8988T (cell line): ENCODE results near the gene SRR.
A peak's percentile ranks its signal among the peaks of the same experiment; 100 is the strongest.

Experiments used
- DNase-seq: peaks from one replicate; pipeline ENCODE4 v3.0.0; 2011

SRR gene

DNA sequence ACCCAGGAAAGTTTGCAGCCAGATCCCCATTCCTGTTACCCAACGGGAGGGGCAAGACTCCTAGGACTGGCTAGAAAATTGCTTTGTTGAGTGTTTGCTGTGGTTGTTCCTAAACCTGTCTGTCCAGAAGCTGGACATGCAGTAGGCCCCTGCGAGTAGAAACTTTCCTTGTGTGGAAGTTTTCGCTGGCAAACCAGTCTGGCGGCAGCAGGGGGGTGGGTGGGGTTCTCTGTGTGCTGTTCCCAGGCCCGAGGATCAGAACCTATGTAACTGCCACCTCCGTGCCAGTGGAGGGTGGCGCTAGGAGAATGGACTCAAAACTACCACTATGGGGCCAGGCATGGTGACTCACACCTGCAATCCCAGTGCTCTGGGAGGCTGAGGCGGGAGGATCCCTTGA, 42.7 kb downstream of the SRR start:
- DNase-seq, result no peak

DNA sequence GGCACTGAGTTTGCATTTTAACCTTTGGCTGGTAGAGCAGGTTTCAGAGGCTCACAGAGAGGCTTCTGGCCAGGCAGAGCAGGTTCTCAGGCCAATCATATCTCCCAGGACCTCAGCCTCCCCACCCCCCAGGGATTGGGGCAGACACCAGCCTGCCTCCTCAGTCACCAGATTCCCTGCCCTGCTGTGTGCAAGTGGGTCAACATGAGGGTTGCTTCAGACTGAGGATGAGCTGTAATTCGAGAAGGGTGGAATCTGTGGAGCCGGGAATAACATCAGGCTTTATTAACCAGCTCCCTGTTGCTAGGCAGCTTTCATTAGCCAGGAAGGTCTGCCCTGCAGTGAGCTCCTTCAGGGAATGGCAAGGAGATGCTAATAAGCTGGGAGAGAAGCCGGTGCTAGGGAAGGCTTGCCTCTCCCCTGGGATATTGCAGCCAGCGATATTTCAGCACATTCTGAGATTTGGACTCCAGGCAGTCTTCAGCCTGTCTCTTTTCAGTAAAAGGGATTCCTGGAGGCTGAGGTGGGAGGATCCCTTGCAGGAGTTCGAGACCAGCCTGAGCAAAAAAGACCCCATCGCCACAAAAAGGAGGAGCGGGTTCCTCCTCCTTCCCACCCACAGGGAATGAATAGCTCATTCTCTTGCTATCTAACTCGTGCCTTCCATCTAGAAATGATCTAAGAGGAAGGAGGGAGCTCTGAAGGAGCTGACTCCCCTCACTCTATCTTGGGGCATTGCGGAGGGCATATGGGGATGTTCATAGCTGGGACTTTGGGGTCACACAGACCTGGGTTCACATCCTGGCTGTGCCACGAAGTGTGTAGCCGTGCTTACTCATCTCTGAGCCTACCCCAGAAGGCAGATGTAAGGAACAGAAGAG, 44.3 kb downstream of the SRR start:
- DNase-seq, result no peak

GRCh38 chr17:2351269-2351668, 47.5 kb downstream of the SRR start:
- no peak for DNase-seq

GRCh38 chr17:2354311-2354710, 50.6 kb downstream of the SRR start:
- DNase-seq, result no peak

- no peak for DNase-seq
These were observed 53.5 kb downstream of the SRR start for GRCh38 chr17:2357237-2357636.

GRCh38 chr17:2357931-2358434, 54.2 kb downstream of the SRR start:
- DNase-seq, result no peak

DNA sequence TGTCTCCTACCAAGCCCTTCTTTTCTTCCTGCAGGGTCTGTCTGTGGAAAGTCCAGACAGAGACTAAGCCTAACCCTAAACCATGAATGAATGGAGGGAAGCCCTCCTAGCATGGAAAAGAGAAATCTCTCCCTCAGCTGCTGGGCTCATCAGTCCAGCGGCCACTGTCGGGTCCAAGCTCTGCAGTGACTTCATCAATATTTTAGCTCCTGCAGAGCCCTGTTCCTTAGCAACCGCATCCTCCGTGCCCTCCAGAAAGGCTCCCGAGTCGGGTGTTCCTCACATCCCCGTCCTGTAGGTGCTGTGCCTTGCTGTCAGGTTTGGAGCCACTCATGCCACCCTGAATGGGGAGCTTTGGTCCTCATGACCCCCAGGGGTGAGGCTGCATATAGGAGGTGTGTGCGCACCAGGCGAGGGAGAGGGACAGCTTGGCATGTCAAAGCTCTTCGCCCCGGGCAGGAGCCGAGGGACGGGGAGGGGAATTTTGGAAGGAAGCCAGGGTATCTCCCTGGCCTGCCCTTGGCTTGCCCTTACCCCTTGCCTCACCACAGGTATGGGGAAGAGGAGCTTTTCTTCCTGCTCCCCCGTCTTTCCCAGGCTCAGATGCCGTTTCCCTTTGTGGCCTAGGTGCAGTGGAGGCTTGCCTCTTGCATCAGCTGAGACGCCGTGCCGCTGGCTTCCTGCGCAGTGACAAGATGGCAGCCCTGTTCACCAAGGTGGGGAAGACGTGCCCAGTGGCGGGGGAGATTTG, 57.4 kb downstream of the SRR start:
- DNase-seq, result no peak

- no peak for DNase-seq
These were observed 58.3 kb downstream of the SRR start for GRCh38 chr17:2362016-2362415.

- DNase-seq, result no peak
These were observed 58.7 kb downstream of the SRR start for GRCh38 chr17:2362416-2362815.

DNA sequence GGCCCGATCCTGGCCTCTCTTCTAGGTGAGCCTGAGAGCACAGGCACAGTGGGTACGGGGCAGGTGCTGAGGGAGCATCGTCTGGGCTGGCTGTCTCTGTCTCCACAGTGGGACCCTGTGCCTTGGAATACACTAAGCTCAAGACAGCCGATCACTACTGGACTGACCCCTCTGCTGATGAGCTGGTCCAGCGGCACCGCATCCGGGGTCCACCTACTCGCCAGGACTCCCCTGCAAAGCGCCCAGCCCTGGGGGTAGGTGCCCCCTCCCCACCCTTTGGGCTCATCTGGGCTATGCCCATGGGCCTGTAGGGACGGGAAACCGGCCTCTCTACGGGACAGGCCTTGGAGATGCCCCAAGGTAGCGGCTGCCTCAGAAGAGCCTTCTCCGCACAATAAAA, 59.1 kb downstream of the SRR start:
- no peak for DNase-seq

GRCh38 chr17:2363318-2363717, 59.6 kb downstream of the SRR start:
- DNase-seq, result no peak

DNA sequence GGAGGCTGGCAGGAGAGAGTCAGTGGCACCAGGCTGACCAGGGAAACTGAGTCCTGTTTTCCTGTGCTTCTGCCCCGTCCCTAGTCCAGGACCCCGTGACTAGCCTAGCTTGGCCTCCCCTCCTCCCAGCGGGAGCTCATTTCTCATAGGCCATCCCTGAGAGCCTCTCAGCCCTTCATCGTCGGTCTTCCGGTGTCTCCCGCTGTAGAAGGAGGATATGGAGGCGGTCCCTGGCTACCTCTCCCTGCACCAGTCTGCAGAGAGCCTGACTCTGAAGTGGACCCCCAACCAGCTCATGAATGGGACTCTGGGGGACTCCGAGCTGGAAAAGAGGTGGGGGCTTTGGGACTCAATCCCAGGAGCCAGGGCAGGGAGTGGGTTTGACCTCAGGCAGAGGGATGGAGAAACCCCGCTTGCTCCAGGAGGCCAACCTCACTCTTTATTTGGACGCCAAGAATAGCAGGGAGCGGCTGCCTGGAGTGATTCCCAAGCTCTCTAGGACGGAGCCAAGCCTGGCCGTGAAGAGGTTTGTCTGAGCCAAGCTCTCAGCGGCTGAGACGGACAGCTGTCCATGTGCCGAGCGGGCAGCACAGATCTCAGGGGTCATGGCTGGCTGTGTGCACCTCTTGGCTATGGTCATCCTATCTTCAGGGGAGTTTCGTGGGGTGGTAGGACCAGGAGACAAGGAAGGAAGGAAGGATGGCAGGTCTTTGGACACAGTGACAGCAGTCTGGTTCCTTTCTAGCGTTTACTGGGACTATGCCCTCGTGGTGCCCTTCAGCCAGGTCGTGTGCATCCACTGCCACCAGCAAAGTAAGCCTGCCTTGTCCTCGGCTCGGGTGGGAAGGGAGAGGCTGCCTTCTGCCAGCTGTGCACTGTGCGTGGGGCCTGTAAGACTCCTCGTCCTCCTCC, 60.4 kb downstream of the SRR start:
- DNase-seq, result no peak

GRCh38 chr17:2364763-2365116, 61.0 kb downstream of the SRR start:
- DNase-seq, result no peak

GRCh38 chr17:2365132-2365531, 61.4 kb downstream of the SRR start:
- DNase-seq, result no peak

GRCh38 chr17:2366747-2367494, 63.2 kb downstream of the SRR start:
- peak; percentile 73 for DNase-seq

DNA sequence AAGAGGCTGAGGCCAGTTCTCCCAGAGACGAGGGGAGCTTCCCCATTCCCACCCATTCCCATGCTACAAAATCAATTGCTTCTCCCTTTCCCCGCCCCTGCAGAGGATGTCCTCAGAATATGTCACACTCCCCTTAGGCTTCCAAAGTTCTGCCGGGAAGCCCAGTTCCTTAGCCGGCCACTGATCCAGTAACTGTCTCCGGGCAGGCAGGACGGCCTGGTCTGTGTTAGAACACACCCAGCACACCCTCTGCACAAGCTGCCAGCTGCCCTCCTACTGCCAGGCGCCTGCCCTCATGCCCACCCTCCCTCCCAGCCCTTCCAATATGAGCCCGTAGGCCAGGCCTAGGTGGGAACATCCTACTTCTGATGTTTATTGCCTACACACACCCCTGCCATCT, 64.6 kb downstream of the SRR start:
- DNase-seq, result no peak

DNA sequence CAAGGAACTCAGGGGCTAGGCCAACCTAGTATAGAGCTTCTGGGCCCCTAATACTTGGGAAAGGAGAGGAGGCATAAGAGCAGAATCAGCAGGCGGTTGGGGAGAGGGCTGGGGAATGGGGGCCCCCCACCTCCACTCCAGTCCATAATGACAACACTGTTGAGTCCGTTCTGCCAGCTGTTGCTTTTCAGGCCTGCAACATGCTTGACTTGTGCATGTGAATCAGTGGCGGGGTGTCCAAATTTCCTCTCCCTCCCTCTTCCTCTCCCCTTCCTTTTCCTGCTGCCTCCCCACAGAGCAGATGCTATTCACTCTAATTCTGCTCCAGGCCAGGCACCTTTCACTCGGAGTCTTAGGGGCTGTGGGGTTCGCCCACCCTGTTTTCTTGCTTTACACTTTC, 65.3 kb downstream of the SRR start:
- DNase-seq, result no peak

DNA sequence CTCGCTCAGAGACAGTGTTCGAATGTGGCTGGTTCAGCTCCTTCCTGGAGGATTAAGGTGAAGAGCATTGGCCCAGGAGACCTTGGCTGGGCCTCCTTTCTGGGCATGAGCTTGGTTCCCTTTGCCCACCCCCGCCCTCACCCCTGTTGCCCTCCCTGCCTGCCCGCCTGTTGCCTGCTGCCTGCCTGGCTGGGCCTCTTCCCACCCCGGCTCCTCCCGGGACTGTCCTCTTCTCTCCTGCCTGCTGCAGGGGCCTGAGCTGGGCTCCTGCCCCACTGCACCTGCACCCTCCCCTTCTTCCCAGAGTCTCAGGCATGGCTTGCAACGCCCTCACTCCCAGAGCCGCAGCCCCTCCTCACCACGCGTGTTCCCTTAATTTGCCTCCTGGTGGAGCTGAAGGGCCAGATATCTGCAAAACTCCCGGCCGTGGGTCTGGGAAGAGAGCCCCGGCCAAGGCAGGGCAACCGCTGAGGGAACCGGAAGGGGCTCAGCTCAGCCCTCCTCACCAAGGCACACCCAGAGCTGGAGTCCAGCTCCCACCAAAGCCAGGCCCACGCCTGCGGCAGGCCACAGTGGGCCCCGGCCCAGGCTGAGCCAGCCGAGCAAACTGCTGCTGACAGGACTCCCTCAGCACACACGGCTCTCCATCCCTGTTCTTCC, 65.9 kb downstream of the SRR start:
- DNase-seq, result no peak

DNA sequence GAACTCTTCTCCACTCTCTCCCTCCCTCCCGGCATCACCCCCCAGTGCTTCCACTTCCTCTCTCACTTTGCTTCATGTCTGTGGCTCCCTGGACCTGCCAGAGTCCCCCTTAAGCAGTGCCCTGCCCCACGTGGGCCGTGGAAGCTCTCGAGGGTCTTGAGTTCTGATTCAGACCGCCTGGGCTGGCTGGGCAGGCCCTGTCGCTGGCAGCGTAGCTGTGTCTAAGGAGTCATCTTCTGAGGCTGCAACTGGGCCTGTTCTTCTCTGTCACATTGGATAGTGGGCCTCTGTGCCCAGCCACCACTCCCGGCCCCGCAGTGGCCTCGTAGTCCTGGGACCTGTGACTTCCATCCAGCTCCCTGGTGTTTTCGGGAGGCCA, 66.5 kb downstream of the SRR start:
- DNase-seq, result no peak

- DNase-seq, result no peak
These were observed 67.7 kb downstream of the SRR start for GRCh38 chr17:2371183-2372130.

GRCh38 chr17:2372180-2372579, 68.4 kb downstream of the SRR start:
- no peak for DNase-seq
